IMR-90 (cell line): ENCODE results near the gene ETV6. TPM values are rescaled to one million over a fixed set of nuclear protein-coding genes. Genes with fewer than 3 reads are reported as not detected.

ENCODE experiments used
- ATAC-seq: fragments of 200-7000 bp; cut with Tn5 transposase; 2 replicates; pipeline ENCODE4 v1.9.1; 2020; ENCODE audit warnings: low read depth, mild to moderate bottlenecking, moderate library complexity
- BruUV-seq: library from RNA; stranded (reverse); fragments of 400-500 nt; replicated peaks from 2 replicates; lab custom pipeline; 2021; lab: Mats Ljungman, UMichigan
- CTCF ChIA-PET: fragments of 300-600 bp; formaldehyde crosslinking; extraction: SDS; loops from one replicate; lab custom pipeline; 2021; ENCODE audit warnings: antibody characterized with exemption; lab: Yijun Ruan, JAX
- POLR2A ChIA-PET: fragments of 300-600 bp; sonication (Branson Sonifier 250); formaldehyde crosslinking; loops from one replicate; lab custom pipeline; 2022; ENCODE audit warnings: antibody characterized with exemption; ENCODE audit not compliant: unreplicated experiment; lab: Charles Lee
- DNase-seq: peaks from one replicate; pipeline ENCODE4 v3.0.0; 2013
- H2AFZ ChIP-seq: replicated peaks from 2 replicates; pipeline ENCODE3; 2013; ENCODE audit warnings: low read length, mild to moderate bottlenecking; ENCODE audit not compliant: poor library complexity
- H2AK5ac ChIP-seq: 2 replicates; pipeline ENCODE4 v1.6.1; 2013; ENCODE audit warnings: low read depth, low read length, inconsistent platforms
- H2AK9ac ChIP-seq: replicated peaks from 2 replicates; pipeline ENCODE3; 2013; ENCODE audit warnings: mild to moderate bottlenecking, low read depth, low read length, moderate library complexity; ENCODE audit not compliant: poor library complexity
- H2BK120ac ChIP-seq: 2 replicates; pipeline ENCODE4 v1.6.1; 2013; ENCODE audit warnings: low read depth, low read length, inconsistent platforms
- H2BK15ac ChIP-seq: 3 replicates; pipeline ENCODE4 v1.6.1; 2013; ENCODE audit warnings: low read depth, low read length, inconsistent platforms
- H2BK20ac ChIP-seq: 2 replicates; pipeline ENCODE4 v1.6.1; 2013; ENCODE audit warnings: low read depth, mild to moderate bottlenecking, inconsistent platforms, low read length, moderate library complexity
- H2BK5ac ChIP-seq: 2 replicates; pipeline ENCODE4 v1.6.1; 2013; ENCODE audit warnings: mild to moderate bottlenecking, low read depth, low read length, inconsistent platforms; ENCODE audit not compliant: poor library complexity, severe bottlenecking
- H3K14ac ChIP-seq: replicated peaks from 2 replicates; pipeline ENCODE4 v1.6.1; 2013; ENCODE audit warnings: low read depth, low read length, inconsistent platforms
- H3K18ac ChIP-seq: 2 replicates; pipeline ENCODE4 v1.6.1; 2013; ENCODE audit warnings: low read depth, low read length, control low read depth
- H3K23ac ChIP-seq: 2 replicates; pipeline ENCODE4 v1.6.1; 2013; ENCODE audit warnings: low read depth, low read length, inconsistent platforms
- H3K27ac ChIP-seq: 2 replicates; pipeline ENCODE4 v1.5.1; 2013; ENCODE audit warnings: mild to moderate bottlenecking, control low read depth, low read length; ENCODE audit not compliant: insufficient read depth
- H3K27me3 ChIP-seq: 2 replicates; pipeline ENCODE4 v1.6.1; 2013; ENCODE audit warnings: low read length; ENCODE audit not compliant: control insufficient read depth, insufficient read depth
- H3K36me3 ChIP-seq: 2 replicates; pipeline ENCODE4 v1.6.1; 2013; ENCODE audit warnings: low read length, mixed read lengths; ENCODE audit not compliant: control insufficient read depth, insufficient read depth
- H3K4ac ChIP-seq: 2 replicates; pipeline ENCODE4 v1.6.1; 2013; ENCODE audit warnings: low read depth, low read length, inconsistent platforms
- H3K4me1 ChIP-seq: 2 replicates; pipeline ENCODE4 v1.6.1; 2013; ENCODE audit warnings: low read length, mixed read lengths; ENCODE audit not compliant: control insufficient read depth, insufficient read depth
- H3K4me2 ChIP-seq: 2 replicates; pipeline ENCODE4 v1.6.1; 2013; ENCODE audit warnings: low read depth, mild to moderate bottlenecking, control low read depth, low read length, moderate library complexity
- H3K4me3 ChIP-seq: 2 replicates; pipeline ENCODE4 v1.5.1; 2013; ENCODE audit warnings: low read depth, mild to moderate bottlenecking, control low read depth, low read length, moderate library complexity; ENCODE audit not compliant: insufficient read depth
- H3K56ac ChIP-seq: 2 replicates; pipeline ENCODE4 v1.6.1; 2013; ENCODE audit warnings: low read length, inconsistent platforms; ENCODE audit not compliant: insufficient read depth; ENCODE audit errors: extremely low read depth
- H3K79me1 ChIP-seq, 2 experiments: 2 replicates each; pipeline ENCODE4 v1.6.1; 2013; ENCODE audit warnings: low read length in 2 of 2, inconsistent platforms in 1 of 2, low read depth in 1 of 2
- H3K9ac ChIP-seq: 2 replicates; pipeline ENCODE4 v1.6.1; 2013; ENCODE audit warnings: low read depth, low read length, control low read depth
- H3K9me1 ChIP-seq: 2 replicates; pipeline ENCODE4 v1.6.1; 2013; ENCODE audit warnings: low read length, inconsistent platforms; ENCODE audit not compliant: insufficient read depth
- H3K9me3 ChIP-seq: 2 replicates; pipeline ENCODE4 v1.6.1; 2013; ENCODE audit warnings: low read length; ENCODE audit not compliant: control insufficient read depth, insufficient read depth
- H4K20me1 ChIP-seq: 2 replicates; pipeline ENCODE4 v1.6.1; 2013; ENCODE audit warnings: low read length, inconsistent platforms; ENCODE audit not compliant: insufficient read depth
- H4K5ac ChIP-seq: 2 replicates; pipeline ENCODE4 v1.6.1; 2013; ENCODE audit warnings: mild to moderate bottlenecking, low read depth, low read length, control low read depth
- H4K8ac ChIP-seq, 2 experiments: 2 replicates each; pipeline ENCODE4 v1.6.1; 2013; ENCODE audit warnings: low read depth in 2 of 2, low read length in 2 of 2, control low read depth in 1 of 2, inconsistent platforms in 1 of 2
- H4K91ac ChIP-seq: 2 replicates; pipeline ENCODE4 v1.6.1; 2013; ENCODE audit warnings: low read depth, low read length, inconsistent platforms; ENCODE audit not compliant: insufficient read depth
- BHLHE40 ChIP-seq: fragments of 150-350 bp; IDR thresholded peaks from 2 replicates; pipeline ENCODE4 v1.6.1; 2016; ENCODE audit warnings: mild to moderate bottlenecking, low read depth, low read length
- CEBPB ChIP-seq: IDR thresholded peaks from 2 replicates; pipeline ENCODE4 v1.6.1; 2012; ENCODE audit warnings: low read depth, low read length, improper control_type of control experiment
- CHD1 ChIP-seq: IDR thresholded peaks from 2 replicates; pipeline ENCODE4 v1.6.1; 2012; ENCODE audit warnings: low read depth, low read length, improper control_type of control experiment
- FOS ChIP-seq: fragments of 150-350 bp; IDR thresholded peaks from 2 replicates; pipeline ENCODE4 v1.6.1; 2016; ENCODE audit warnings: low read depth, low read length
- MAFK ChIP-seq: IDR thresholded peaks from 2 replicates; pipeline ENCODE4 v1.6.1; 2012; ENCODE audit warnings: low read depth, low read length, improper control_type of control experiment
- MAZ ChIP-seq: IDR thresholded peaks from 2 replicates; pipeline ENCODE4 v1.6.1; 2012; ENCODE audit warnings: low read depth, mild to moderate bottlenecking, low read length, improper control_type of control experiment, moderate library complexity, borderline replicate concordance
- MXI1 ChIP-seq: IDR thresholded peaks from 2 replicates; pipeline ENCODE4 v1.6.1; 2012; ENCODE audit warnings: low read depth, mild to moderate bottlenecking, low read length, moderate library complexity, borderline replicate concordance
- NFE2L2 ChIP-seq: fragments of 150-350 bp; IDR thresholded peaks from 2 replicates; pipeline ENCODE4 v1.6.1; 2016; ENCODE audit warnings: low read depth, mild to moderate bottlenecking, low read length
- POLR2A ChIP-seq: IDR thresholded peaks from 2 replicates; pipeline ENCODE4 v1.6.1; 2012; ENCODE audit warnings: mild to moderate bottlenecking, low read depth, low read length
- RAD21 ChIP-seq: IDR thresholded peaks from 2 replicates; pipeline ENCODE4 v1.6.1; 2012; ENCODE audit warnings: low read length, improper control_type of control experiment
- RCOR1 ChIP-seq: IDR thresholded peaks from 2 replicates; pipeline ENCODE4 v1.6.1; 2012; ENCODE audit warnings: mild to moderate bottlenecking, low read length, improper control_type of control experiment; ENCODE audit not compliant: insufficient replicate concordance
- RFX5 ChIP-seq: IDR thresholded peaks from 2 replicates; pipeline ENCODE4 v1.8.0; 2012; ENCODE audit warnings: low read depth, mild to moderate bottlenecking, low read length, moderate library complexity
- SMC3 ChIP-seq: fragments of 150-350 bp; IDR thresholded peaks from 2 replicates; pipeline ENCODE4 v1.6.1; 2016; ENCODE audit warnings: low read depth, mild to moderate bottlenecking, antibody characterized with exemption, low read length, moderate library complexity
- WGBS, 2 experiments: methylation state at CpG; one replicate each; pipeline versions ENCODE4 v1.1.5 to v1.1.7; 2013; ENCODE audit warnings: missing lambda C conversion rate in 2 of 2; ENCODE audit not compliant: insufficient read length in 1 of 2; ENCODE audit errors: extremely low coverage in 2 of 2; 5-methylcytosine and 5-hydroxymethylcytosine counted together
- dilution Hi-C: fragments of 300-500 bp; cut with HindIII; formaldehyde crosslinking; loops from one replicate; pipeline ENCODE4 v1.14.3; 2018; ENCODE audit warnings: low sequenced_read_pairs; ENCODE audit not compliant: unreplicated experiment
- in situ Hi-C: fragments of 300-500 bp; cut with MboI; formaldehyde crosslinking; loops from 3 replicates; pipeline ENCODE4 v1.14.3; 2019; ENCODE audit warnings: low sequenced_read_pairs, inconsistent platforms, mixed read lengths
- intact Hi-C: fragments of 100-400 bp; cut with micrococcal nuclease; formaldehyde crosslinking; loops from 2 replicates; pipeline ENCODE4 v1.10.0; 2022
- polyA plus RNA-seq, 3 experiments: library from polyadenylated mRNA; depleted of rRNA; stranded (reverse); fragments of >200 nt; gene quantifications; 2 replicates each; pipeline ENCODE4 v1.2.3, GENCODE V29; 2012; ENCODE audit warnings: low replicate concordance in 1 of 3
- total RNA-seq: library from RNA; depleted of rRNA; stranded (reverse); fragments of >200 nt; gene quantifications from 2 replicates; pipeline ENCODE4 v1.2.3, GENCODE V29; 2012
- TF ChIP-seq, protein P1 (sequence below): fragments of 150-350 bp; IDR thresholded peaks from 2 replicates; pipeline ENCODE4 v1.6.1; 2017; ENCODE audit warnings: mild to moderate bottlenecking, antibody characterized with exemption, low read length, low read depth
- TF ChIP-seq, protein P2 (sequence below): fragments of 150-350 bp; IDR thresholded peaks from 2 replicates; pipeline ENCODE4 v1.6.1; 2016; ENCODE audit warnings: low read depth, mild to moderate bottlenecking, low read length, moderate library complexity, borderline replicate concordance
- TF ChIP-seq, protein P3 (sequence below): conservative IDR thresholded peaks from 2 replicates; pipeline ENCODE4 v1.5.1; 2012; ENCODE audit warnings: mild to moderate bottlenecking, low read depth, low read length, improper control_type of control experiment

The ETV6 gene
- total and polyA plus RNA-seq, 2 of the 4 experiments (the other 2 are of a cell fraction) = 8.4 to 9.9 TPM

DNA sequence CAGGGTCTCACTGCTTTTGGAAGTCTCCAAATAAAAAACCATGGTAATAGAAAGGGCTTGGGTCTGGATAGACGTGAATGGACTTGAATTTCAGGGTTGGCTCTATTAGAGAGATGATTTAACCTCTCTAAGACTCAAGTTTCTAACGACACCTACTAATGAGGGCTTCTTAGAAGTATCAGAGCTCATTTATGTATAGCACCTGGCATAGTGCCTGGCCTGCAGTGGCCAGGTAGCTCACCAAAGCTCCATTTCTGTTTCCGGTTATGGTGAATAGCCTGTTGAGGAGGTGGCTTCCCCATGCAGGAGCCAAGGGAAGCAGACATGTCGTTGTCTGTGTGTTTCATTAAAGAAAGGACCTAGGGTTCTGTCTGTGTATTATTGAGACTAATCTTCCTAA is 108.6 kb downstream of the ETV6 start:
- no peak for TF ChIP-seq MAZ
- no peak for TF ChIP-seq FOS
- TF ChIP-seq RFX5 = no peak
- no peak for TF ChIP-seq CEBPB
- TF ChIP-seq, protein P1, sequence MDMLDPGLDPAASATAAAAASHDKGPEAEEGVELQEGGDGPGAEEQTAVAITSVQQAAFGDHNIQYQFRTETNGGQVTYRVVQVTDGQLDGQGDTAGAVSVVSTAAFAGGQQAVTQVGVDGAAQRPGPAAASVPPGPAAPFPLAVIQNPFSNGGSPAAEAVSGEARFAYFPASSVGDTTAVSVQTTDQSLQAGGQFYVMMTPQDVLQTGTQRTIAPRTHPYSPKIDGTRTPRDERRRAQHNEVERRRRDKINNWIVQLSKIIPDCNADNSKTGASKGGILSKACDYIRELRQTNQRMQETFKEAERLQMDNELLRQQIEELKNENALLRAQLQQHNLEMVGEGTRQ = no peak
- no peak for TF ChIP-seq CHD1
- no peak for TF ChIP-seq BHLHE40
- no peak for TF ChIP-seq RCOR1
- no peak for TF ChIP-seq POLR2A
- TF ChIP-seq, protein P2, sequence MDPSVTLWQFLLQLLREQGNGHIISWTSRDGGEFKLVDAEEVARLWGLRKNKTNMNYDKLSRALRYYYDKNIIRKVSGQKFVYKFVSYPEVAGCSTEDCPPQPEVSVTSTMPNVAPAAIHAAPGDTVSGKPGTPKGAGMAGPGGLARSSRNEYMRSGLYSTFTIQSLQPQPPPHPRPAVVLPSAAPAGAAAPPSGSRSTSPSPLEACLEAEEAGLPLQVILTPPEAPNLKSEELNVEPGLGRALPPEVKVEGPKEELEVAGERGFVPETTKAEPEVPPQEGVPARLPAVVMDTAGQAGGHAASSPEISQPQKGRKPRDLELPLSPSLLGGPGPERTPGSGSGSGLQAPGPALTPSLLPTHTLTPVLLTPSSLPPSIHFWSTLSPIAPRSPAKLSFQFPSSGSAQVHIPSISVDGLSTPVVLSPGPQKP = no peak
- no peak for TF ChIP-seq MAFK
- no peak for TF ChIP-seq MXI1
- TF ChIP-seq NFE2L2 = no peak
- TF ChIP-seq RAD21 = no peak
- TF ChIP-seq, protein P3, sequence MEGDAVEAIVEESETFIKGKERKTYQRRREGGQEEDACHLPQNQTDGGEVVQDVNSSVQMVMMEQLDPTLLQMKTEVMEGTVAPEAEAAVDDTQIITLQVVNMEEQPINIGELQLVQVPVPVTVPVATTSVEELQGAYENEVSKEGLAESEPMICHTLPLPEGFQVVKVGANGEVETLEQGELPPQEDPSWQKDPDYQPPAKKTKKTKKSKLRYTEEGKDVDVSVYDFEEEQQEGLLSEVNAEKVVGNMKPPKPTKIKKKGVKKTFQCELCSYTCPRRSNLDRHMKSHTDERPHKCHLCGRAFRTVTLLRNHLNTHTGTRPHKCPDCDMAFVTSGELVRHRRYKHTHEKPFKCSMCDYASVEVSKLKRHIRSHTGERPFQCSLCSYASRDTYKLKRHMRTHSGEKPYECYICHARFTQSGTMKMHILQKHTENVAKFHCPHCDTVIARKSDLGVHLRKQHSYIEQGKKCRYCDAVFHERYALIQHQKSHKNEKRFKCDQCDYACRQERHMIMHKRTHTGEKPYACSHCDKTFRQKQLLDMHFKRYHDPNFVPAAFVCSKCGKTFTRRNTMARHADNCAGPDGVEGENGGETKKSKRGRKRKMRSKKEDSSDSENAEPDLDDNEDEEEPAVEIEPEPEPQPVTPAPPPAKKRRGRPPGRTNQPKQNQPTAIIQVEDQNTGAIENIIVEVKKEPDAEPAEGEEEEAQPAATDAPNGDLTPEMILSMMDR = no peak
- no peak for TF ChIP-seq SMC3
- dilution Hi-C loops (no loop called here), intact Hi-C loops (loop anchor here (2.0 kb wide), 1 partner anchor 39 kb away; no protein-coding TSS in a partner anchor), in situ Hi-C loops (no loop called here)
- Histone ChIP-seq H3K27me3 (no peaks in the 10 kb centered on the region), H3K56ac (peak overlapping the region; percentile 66; the same call in 1 of the 2 replicates), H3K4me2 (no peak overlapping the region), H3K27ac (peak overlapping the region; percentile 92), H3K9ac (peak overlapping the region; percentile 75; the same call in 1 of the 2 replicates), H3K36me3 (peaks cover 13% of the 10 kb centered on the region), H2BK120ac (peak overlapping the region; percentile 93), H2AK5ac (peak overlapping the region; percentile 92; the same call in 1 of the 2 replicates), H3K4me3 (no peak overlapping the region), H2BK5ac (peak overlapping the region; percentile 82), H3K9me3 (no peaks in the 10 kb centered on the region), H2BK20ac (peak overlapping the region; percentile 86), H3K79me1 (peaks cover 49 to 78% of the 10 kb centered on the region in 2 experiments), H4K5ac (peak overlapping the region; percentile 84), H2AFZ (no peak overlapping the region), H2AK9ac (no peak overlapping the region), H3K18ac (peak overlapping the region; percentile 93; the same call in 1 of the 2 replicates), H3K23ac (peak overlapping the region; percentile 91; the same call in 1 of the 2 replicates), H3K9me1 (peaks cover 20% of the 10 kb centered on the region), H4K91ac (peak overlapping the region; percentile 96), H3K4me1 (peaks cover 29% of the 10 kb centered on the region), H3K14ac (peak overlapping the region; percentile 88), H4K20me1 (no peaks in the 10 kb centered on the region), H4K8ac (peak overlapping the region; percentile 92 to 93; a peak in 3 of 4 replicates), H2BK15ac (peak overlapping the region; percentile 87; the same call in 2 of the 3 replicates), H3K4ac (peak overlapping the region; percentile 97)
- CTCF ChIA-PET = no interaction called here
- POLR2A ChIA-PET = no interaction called here
- no CpG with 5 or more reads among the region's 4 CpGs for WGBS, 2 experiments
- BruUV-seq = no TSS peak
- ATAC-seq (no peak), DNase-seq (no peak)
